ENCODE results near the gene WDR93.
"Not testable (repeated sequence)": the region's sequence is repeated elsewhere in the genome, so short reads cannot be mapped to it uniquely, and the experiment has no call there.

The WDR93 gene

GRCh38 chr15:89777782-89778380, 87.3 kb downstream of the WDR93 start:
- Histone ChIP-seq H3K36me3 (ENCODE audit: control insufficient read depth, low read depth, low read length) (no peaks in the 10 kb centered on the region), H3K27ac (ENCODE audit: low read length) (no peak overlapping the region), H3K9ac (ENCODE audit: low read length) (no peak overlapping the region), H3K9me3 (ENCODE audit: control insufficient read depth, low read depth, low read length) (no peaks in the 10 kb centered on the region), H3K4me3 (ENCODE audit: low read length) (no peak overlapping the region), H3K27me3 (ENCODE audit: control insufficient read depth, insufficient read depth, low read length) (peaks cover 36% of the 10 kb centered on the region), H3K4me1 (ENCODE audit: control insufficient read depth, low read depth, low read length) (peaks cover 4% of the 10 kb centered on the region)

- no peak overlapping the region for H3K4me3 ChIP-seq (ENCODE audit: low read length)
- no peaks in the 10 kb centered on the region for H3K36me3 ChIP-seq (ENCODE audit: control insufficient read depth, low read depth, low read length)
- peaks cover 36% of the 10 kb centered on the region for H3K27me3 ChIP-seq (ENCODE audit: control insufficient read depth, insufficient read depth, low read length)
- H3K27ac ChIP-seq (ENCODE audit: low read length): no peak overlapping the region
- no peaks in the 10 kb centered on the region for H3K9me3 ChIP-seq (ENCODE audit: control insufficient read depth, low read depth, low read length)
- H3K4me1 ChIP-seq (ENCODE audit: control insufficient read depth, low read depth, low read length): peaks cover 11% of the 10 kb centered on the region
- no peak overlapping the region for H3K9ac ChIP-seq (ENCODE audit: low read length)
These were observed 88.2 kb downstream of the WDR93 start for GRCh38 chr15:89778861-89779260.

- no peak overlapping the region for H3K9ac ChIP-seq (ENCODE audit: low read length)
- no peaks in the 10 kb centered on the region for H3K36me3 ChIP-seq (ENCODE audit: control insufficient read depth, low read depth, low read length)
- H3K9me3 ChIP-seq (ENCODE audit: control insufficient read depth, low read depth, low read length): no peaks in the 10 kb centered on the region
- H3K4me1 ChIP-seq (ENCODE audit: control insufficient read depth, low read depth, low read length): peaks cover 15% of the 10 kb centered on the region
- H3K4me3 ChIP-seq (ENCODE audit: low read length): no peak overlapping the region
- no peak overlapping the region for H3K27ac ChIP-seq (ENCODE audit: low read length)
- peaks cover 31% of the 10 kb centered on the region for H3K27me3 ChIP-seq (ENCODE audit: control insufficient read depth, insufficient read depth, low read length)
These were observed 90.0 kb downstream of the WDR93 start for GRCh38 chr15:89780601-89781000.

GRCh38 chr15:89781055-89781454, 90.4 kb downstream of the WDR93 start:
- H3K9me3 ChIP-seq (ENCODE audit: control insufficient read depth, low read depth, low read length): no peaks in the 10 kb centered on the region
- H3K27me3 ChIP-seq (ENCODE audit: control insufficient read depth, insufficient read depth, low read length): peaks cover 26% of the 10 kb centered on the region
- peaks cover 15% of the 10 kb centered on the region for H3K4me1 ChIP-seq (ENCODE audit: control insufficient read depth, low read depth, low read length)
- H3K4me3 ChIP-seq (ENCODE audit: low read length): no peak overlapping the region
- H3K9ac ChIP-seq (ENCODE audit: low read length): no peak overlapping the region
- H3K27ac ChIP-seq (ENCODE audit: low read length): no peak overlapping the region
- no peaks in the 10 kb centered on the region for H3K36me3 ChIP-seq (ENCODE audit: control insufficient read depth, low read depth, low read length)

- peaks cover 15% of the 10 kb centered on the region for H3K4me1 ChIP-seq (ENCODE audit: control insufficient read depth, low read depth, low read length)
- H3K9ac ChIP-seq (ENCODE audit: low read length): no peak overlapping the region
- no peaks in the 10 kb centered on the region for H3K36me3 ChIP-seq (ENCODE audit: control insufficient read depth, low read depth, low read length)
- no peak overlapping the region for H3K4me3 ChIP-seq (ENCODE audit: low read length)
- H3K9me3 ChIP-seq (ENCODE audit: control insufficient read depth, low read depth, low read length): no peaks in the 10 kb centered on the region
- H3K27me3 ChIP-seq (ENCODE audit: control insufficient read depth, insufficient read depth, low read length): peaks cover 21% of the 10 kb centered on the region
- H3K27ac ChIP-seq (ENCODE audit: low read length): no peak overlapping the region
These were observed 91.4 kb downstream of the WDR93 start for GRCh38 chr15:89781891-89782618.

GRCh38 chr15:89782619-89782950, 92.0 kb downstream of the WDR93 start:
- H3K9ac ChIP-seq (ENCODE audit: low read length); H3K4me3 ChIP-seq (ENCODE audit: low read length); H3K36me3 ChIP-seq (ENCODE audit: control insufficient read depth, low read depth, low read length); H3K27ac ChIP-seq (ENCODE audit: low read length); H3K9me3 ChIP-seq (ENCODE audit: control insufficient read depth, low read depth, low read length): not testable (repeated sequence)
- Histone ChIP-seq H3K4me1 (ENCODE audit: control insufficient read depth, low read depth, low read length) (peaks cover 15% of the 10 kb centered on the region), H3K27me3 (ENCODE audit: control insufficient read depth, insufficient read depth, low read length) (peaks cover 16% of the 10 kb centered on the region)

GRCh38 chr15:89783111-89783860, 92.7 kb downstream of the WDR93 start:
- Histone ChIP-seq H3K27me3 (ENCODE audit: control insufficient read depth, insufficient read depth, low read length) (peaks cover 9% of the 10 kb centered on the region), H3K27ac (ENCODE audit: low read length) (no peak overlapping the region), H3K4me1 (ENCODE audit: control insufficient read depth, low read depth, low read length) (peaks cover 15% of the 10 kb centered on the region), H3K36me3 (ENCODE audit: control insufficient read depth, low read depth, low read length) (no peaks in the 10 kb centered on the region), H3K9ac (ENCODE audit: low read length) (no peak overlapping the region), H3K9me3 (ENCODE audit: control insufficient read depth, low read depth, low read length) (peaks cover 5% of the 10 kb centered on the region), H3K4me3 (ENCODE audit: low read length) (no peak overlapping the region)

GRCh38 chr15:89783861-89784685, 93.5 kb downstream of the WDR93 start:
- Histone ChIP-seq H3K9me3 (ENCODE audit: control insufficient read depth, low read depth, low read length) (peaks cover 5% of the 10 kb centered on the region), H3K9ac (ENCODE audit: low read length) (no peak overlapping the region), H3K36me3 (ENCODE audit: control insufficient read depth, low read depth, low read length) (no peaks in the 10 kb centered on the region), H3K27ac (ENCODE audit: low read length) (no peak overlapping the region), H3K4me3 (ENCODE audit: low read length) (no peak overlapping the region), H3K4me1 (ENCODE audit: control insufficient read depth, low read depth, low read length) (peaks cover 15% of the 10 kb centered on the region), H3K27me3 (ENCODE audit: control insufficient read depth, insufficient read depth, low read length) (peaks cover 4% of the 10 kb centered on the region)

GRCh38 chr15:89784686-89784960, 94.0 kb downstream of the WDR93 start:
- Histone ChIP-seq H3K4me3 (ENCODE audit: low read length) (no peak overlapping the region), H3K9ac (ENCODE audit: low read length) (no peak overlapping the region), H3K27me3 (ENCODE audit: control insufficient read depth, insufficient read depth, low read length) (peaks cover 4% of the 10 kb centered on the region), H3K27ac (ENCODE audit: low read length) (no peak overlapping the region), H3K9me3 (ENCODE audit: control insufficient read depth, low read depth, low read length) (peaks cover 5% of the 10 kb centered on the region), H3K36me3 (ENCODE audit: control insufficient read depth, low read depth, low read length) (no peaks in the 10 kb centered on the region), H3K4me1 (ENCODE audit: control insufficient read depth, low read depth, low read length) (peaks cover 15% of the 10 kb centered on the region)

- H3K9ac ChIP-seq (ENCODE audit: low read length): no peak overlapping the region
- H3K9me3 ChIP-seq (ENCODE audit: control insufficient read depth, low read depth, low read length): peaks cover 5% of the 10 kb centered on the region
- peaks cover 4% of the 10 kb centered on the region for H3K27me3 ChIP-seq (ENCODE audit: control insufficient read depth, insufficient read depth, low read length)
- peaks cover 15% of the 10 kb centered on the region for H3K4me1 ChIP-seq (ENCODE audit: control insufficient read depth, low read depth, low read length)
- H3K27ac ChIP-seq (ENCODE audit: low read length): no peak overlapping the region
- no peak overlapping the region for H3K4me3 ChIP-seq (ENCODE audit: low read length)
- no peaks in the 10 kb centered on the region for H3K36me3 ChIP-seq (ENCODE audit: control insufficient read depth, low read depth, low read length)
These were observed 94.6 kb downstream of the WDR93 start for GRCh38 chr15:89785064-89785773.

- Histone ChIP-seq H3K36me3 (ENCODE audit: control insufficient read depth, low read depth, low read length) (no peaks in the 10 kb centered on the region), H3K27ac (ENCODE audit: low read length) (no peak overlapping the region), H3K9me3 (ENCODE audit: control insufficient read depth, low read depth, low read length) (peaks cover 5% of the 10 kb centered on the region), H3K9ac (ENCODE audit: low read length) (no peak overlapping the region), H3K27me3 (ENCODE audit: control insufficient read depth, insufficient read depth, low read length) (peaks cover 3% of the 10 kb centered on the region), H3K4me3 (ENCODE audit: low read length) (no peak overlapping the region), H3K4me1 (ENCODE audit: control insufficient read depth, low read depth, low read length) (peaks cover 15% of the 10 kb centered on the region)
These were observed 95.1 kb downstream of the WDR93 start for GRCh38 chr15:89785774-89786140.

Data from iPS-18a (cell line).